Measurements from ENCODE around the gene GPC3. TPM values are rescaled to one million over a fixed set of nuclear protein-coding genes. Genes with fewer than 3 reads are reported as not detected.

The GPC3 gene
- total RNA-seq, 1 experiment from 2014 or later = 0.98 TPM

- 0 out of 2 replicates have a peak, but pooled peaks cover 4% of the 10 kb centered on the region for H3K27me3 ChIP-seq (ENCODE audit: insufficient read depth, low read length)
- no peaks in the 10 kb centered on the region for H3K4me1 ChIP-seq (ENCODE audit: control insufficient read depth in 1 of 2, insufficient read depth in 2 of 2, low read length in 2 of 2)
- DNase-seq (ENCODE audit: low read depth, low spot score) = no peak
- no peaks in the 10 kb centered on the region for H3K36me3 ChIP-seq (ENCODE audit: control insufficient read depth in 1 of 2, insufficient read depth in 2 of 2, low read length in 2 of 2)
- ATAC-seq = no peak
- no TSS peak for BruUV-seq (replicated peaks)
- no peak overlapping the region for H2AFZ ChIP-seq (ENCODE audit: low read depth, low read length, poor library complexity, severe bottlenecking)
- TF ChIP-seq, protein P1, sequence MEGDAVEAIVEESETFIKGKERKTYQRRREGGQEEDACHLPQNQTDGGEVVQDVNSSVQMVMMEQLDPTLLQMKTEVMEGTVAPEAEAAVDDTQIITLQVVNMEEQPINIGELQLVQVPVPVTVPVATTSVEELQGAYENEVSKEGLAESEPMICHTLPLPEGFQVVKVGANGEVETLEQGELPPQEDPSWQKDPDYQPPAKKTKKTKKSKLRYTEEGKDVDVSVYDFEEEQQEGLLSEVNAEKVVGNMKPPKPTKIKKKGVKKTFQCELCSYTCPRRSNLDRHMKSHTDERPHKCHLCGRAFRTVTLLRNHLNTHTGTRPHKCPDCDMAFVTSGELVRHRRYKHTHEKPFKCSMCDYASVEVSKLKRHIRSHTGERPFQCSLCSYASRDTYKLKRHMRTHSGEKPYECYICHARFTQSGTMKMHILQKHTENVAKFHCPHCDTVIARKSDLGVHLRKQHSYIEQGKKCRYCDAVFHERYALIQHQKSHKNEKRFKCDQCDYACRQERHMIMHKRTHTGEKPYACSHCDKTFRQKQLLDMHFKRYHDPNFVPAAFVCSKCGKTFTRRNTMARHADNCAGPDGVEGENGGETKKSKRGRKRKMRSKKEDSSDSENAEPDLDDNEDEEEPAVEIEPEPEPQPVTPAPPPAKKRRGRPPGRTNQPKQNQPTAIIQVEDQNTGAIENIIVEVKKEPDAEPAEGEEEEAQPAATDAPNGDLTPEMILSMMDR (IDR thresholded peaks at IDR 0.05 in 2 of 3, conservative IDR thresholded peaks at IDR 0.05 in 1 of 3; ENCODE audit: borderline replicate concordance in 1 of 3, insufficient read depth in 1 of 3, low read depth in 2 of 3, low read length in 2 of 3) = no peak
- no peak for TF ChIP-seq ZFX (IDR thresholded peaks at IDR 0.05)
- no peak for TF ChIP-seq POLR2A (IDR thresholded peaks at IDR 0.05; ENCODE audit: borderline replicate concordance, extremely low read depth, insufficient read depth, insufficient read length)
- no peak for TF ChIP-seq ATF3 (IDR thresholded peaks at IDR 0.05)
- TF ChIP-seq ZBTB33 (IDR thresholded peaks at IDR 0.05; ENCODE audit: extremely low read depth, insufficient replicate concordance, low read length) = no peak
- TF ChIP-seq POLR2AphosphoS5 (IDR thresholded peaks at IDR 0.05; ENCODE audit: low read depth, low read length) = no peak
- TF ChIP-seq, protein P2, sequence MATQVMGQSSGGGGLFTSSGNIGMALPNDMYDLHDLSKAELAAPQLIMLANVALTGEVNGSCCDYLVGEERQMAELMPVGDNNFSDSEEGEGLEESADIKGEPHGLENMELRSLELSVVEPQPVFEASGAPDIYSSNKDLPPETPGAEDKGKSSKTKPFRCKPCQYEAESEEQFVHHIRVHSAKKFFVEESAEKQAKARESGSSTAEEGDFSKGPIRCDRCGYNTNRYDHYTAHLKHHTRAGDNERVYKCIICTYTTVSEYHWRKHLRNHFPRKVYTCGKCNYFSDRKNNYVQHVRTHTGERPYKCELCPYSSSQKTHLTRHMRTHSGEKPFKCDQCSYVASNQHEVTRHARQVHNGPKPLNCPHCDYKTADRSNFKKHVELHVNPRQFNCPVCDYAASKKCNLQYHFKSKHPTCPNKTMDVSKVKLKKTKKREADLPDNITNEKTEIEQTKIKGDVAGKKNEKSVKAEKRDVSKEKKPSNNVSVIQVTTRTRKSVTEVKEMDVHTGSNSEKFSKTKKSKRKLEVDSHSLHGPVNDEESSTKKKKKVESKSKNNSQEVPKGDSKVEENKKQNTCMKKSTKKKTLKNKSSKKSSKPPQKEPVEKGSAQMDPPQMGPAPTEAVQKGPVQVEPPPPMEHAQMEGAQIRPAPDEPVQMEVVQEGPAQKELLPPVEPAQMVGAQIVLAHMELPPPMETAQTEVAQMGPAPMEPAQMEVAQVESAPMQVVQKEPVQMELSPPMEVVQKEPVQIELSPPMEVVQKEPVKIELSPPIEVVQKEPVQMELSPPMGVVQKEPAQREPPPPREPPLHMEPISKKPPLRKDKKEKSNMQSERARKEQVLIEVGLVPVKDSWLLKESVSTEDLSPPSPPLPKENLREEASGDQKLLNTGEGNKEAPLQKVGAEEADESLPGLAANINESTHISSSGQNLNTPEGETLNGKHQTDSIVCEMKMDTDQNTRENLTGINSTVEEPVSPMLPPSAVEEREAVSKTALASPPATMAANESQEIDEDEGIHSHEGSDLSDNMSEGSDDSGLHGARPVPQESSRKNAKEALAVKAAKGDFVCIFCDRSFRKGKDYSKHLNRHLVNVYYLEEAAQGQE (IDR thresholded peaks at IDR 0.05; ENCODE audit: low read depth) = no peak
- TF ChIP-seq SIN3A (IDR thresholded peaks at IDR 0.05; ENCODE audit: low read depth) = no peak
- TF ChIP-seq SRF (IDR thresholded peaks at IDR 0.05; ENCODE audit: low read depth) = no peak
- TF ChIP-seq RAD21 (IDR thresholded peaks at IDR 0.05; ENCODE audit: low read depth) = no peak
- no peak for TF ChIP-seq EGR1 (IDR thresholded peaks at IDR 0.05; ENCODE audit: low read depth)
- TF ChIP-seq CEBPB (IDR thresholded peaks at IDR 0.05; ENCODE audit: low read depth) = no peak
- TF ChIP-seq SP1 (IDR thresholded peaks at IDR 0.05; ENCODE audit: low read depth) = no peak
- TF ChIP-seq YY1 (IDR thresholded peaks at IDR 0.05; ENCODE audit: extremely low read depth, insufficient replicate concordance, low read depth, low read length) = no peak
- TF ChIP-seq, protein P3, sequence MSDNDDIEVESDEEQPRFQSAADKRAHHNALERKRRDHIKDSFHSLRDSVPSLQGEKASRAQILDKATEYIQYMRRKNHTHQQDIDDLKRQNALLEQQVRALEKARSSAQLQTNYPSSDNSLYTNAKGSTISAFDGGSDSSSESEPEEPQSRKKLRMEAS (IDR thresholded peaks at IDR 0.05) = no peak
- TF ChIP-seq EZH2 (IDR thresholded peaks at IDR 0.05) = no peak
- no peak for TF ChIP-seq TCF7L2 (IDR thresholded peaks at IDR 0.05; ENCODE audit: borderline replicate concordance, extremely low read depth, insufficient read depth, insufficient read length)
- no peak for TF ChIP-seq JUND (IDR thresholded peaks at IDR 0.05)
- no peak for TF ChIP-seq ZNF274 (IDR thresholded peaks at IDR 0.05; ENCODE audit: low read depth, low read length)
- intact Hi-C loops (cut with micrococcal nuclease) = no loop called here
- ChIA-PET POLR2A (no interaction called here), RAD21 (ENCODE audit: low non-redundant PET in 1 of 2, low total read pairs in 2 of 2, uncharacterized antibody in 2 of 2, unreplicated experiment in 2 of 2) (no interaction called here), CTCF (no interaction called here)
- no peaks in the 10 kb centered on the region for H3K79me2 ChIP-seq (ENCODE audit: insufficient read depth, low read length)
- H3K9me2 ChIP-seq (ENCODE audit: insufficient read depth) = no peaks in the 10 kb centered on the region
- H3K4me2 ChIP-seq (ENCODE audit: low read length) = no peak overlapping the region
- H3K4me3 ChIP-seq (replicated peaks in 1 of 2; ENCODE audit: low read depth in 1 of 2, low read length in 2 of 2) = no peak overlapping the region
- H3K27ac ChIP-seq (ENCODE audit: low read depth, low read length) = no peak overlapping the region
- no peaks in the 10 kb centered on the region for H4K20me1 ChIP-seq (ENCODE audit: insufficient read depth)
- no peak overlapping the region for H3K9ac ChIP-seq (ENCODE audit: low read length)
- H3K9me3 ChIP-seq (ENCODE audit: control insufficient read depth in 1 of 2, insufficient read depth in 1 of 2, low read depth in 1 of 2, low read length in 2 of 2) = no peaks in the 10 kb centered on the region
These were observed 24.3 kb downstream of the GPC3 start for GRCh38 chrX:133961046-133961445.
